HG03196 (cell line): ENCODE measurements around the gene PLSCR1.
"Not testable (repeated sequence)": the region's sequence is repeated elsewhere in the genome, so short reads cannot be mapped to it uniquely, and the experiment has no call there.

Experiments
- ATAC-seq: cut with Tn5 transposase; IDR thresholded peaks from one replicate; pipeline ENCODE4 v1.9.1; 2021; ENCODE audit not compliant: unreplicated experiment

Gene PLSCR1

GRCh38 chr3:146517684-146518435 lies 26.5 kb downstream of the PLSCR1 start:
- ATAC-seq, result no peak

DNA sequence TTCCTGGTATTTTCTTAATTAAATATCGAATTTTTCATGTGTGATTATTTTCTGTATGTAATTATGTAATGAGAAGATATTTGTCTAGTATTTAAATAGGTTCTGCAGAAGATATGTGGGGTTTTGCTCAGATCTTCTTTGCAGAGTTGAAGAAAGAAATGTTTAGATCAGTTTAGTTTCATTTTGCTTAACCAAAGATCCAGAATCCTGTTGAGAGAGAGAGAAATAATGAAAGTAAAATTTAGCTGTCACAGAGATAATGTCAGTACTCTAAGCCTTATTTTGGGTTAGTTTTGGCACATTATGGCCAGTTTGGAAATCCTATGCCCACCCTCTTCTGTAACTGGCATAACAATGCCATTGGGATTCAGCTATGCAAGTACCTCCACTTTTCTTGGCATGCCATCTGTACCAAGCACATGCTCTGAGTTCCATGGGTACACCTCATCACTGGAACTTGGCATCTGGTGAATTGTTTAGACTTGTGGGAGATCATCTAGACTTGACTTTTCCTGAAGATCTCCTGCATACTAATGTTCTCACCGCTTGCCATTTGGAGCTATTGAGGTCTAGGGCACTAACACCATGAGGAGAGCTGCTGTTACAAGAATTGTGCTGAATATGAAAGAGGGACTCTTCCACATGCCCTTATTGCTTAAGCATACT lies 30.9 kb downstream of the PLSCR1 start:
- ATAC-seq, result no peak

- no peak for ATAC-seq
Observed at GRCh38 chr3:146511402-146512134, 32.8 kb downstream of the PLSCR1 start.

DNA sequence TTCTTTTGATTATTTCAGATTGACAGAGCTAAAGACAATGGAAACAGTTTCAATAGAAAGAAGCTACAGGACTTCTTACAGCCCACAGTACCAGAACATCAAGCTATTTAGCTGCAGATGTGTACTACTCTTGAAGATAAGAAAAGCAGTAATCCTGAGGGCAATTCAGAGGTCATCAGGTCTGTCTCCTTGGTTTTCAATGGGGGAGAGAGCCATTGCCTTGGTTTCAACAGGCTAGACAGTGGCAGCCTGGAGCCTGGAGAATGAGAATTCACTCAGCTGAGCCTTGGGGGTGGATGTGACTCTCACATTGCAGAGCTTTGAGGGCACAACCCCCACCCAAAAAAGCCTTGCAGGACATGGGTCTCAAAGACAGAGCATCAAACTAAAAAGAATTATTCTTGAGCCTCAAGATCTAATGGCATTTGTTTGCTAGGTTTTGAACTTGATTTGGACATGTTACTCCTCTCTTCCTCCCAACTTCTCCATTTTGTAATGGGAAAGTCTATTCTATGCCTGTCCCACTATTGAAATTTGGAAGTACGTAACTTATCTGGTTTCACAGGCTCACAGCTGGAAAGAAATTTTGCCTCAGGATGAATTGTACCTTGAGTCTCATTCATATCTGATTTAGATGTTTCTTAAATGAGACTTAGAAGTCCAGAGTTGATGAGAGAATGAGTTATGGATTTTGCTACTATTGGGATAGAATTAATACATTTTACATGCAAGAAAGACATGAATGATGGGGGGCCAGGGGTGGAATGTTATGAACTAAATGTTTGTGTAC lies 36.9 kb downstream of the PLSCR1 start:
- ATAC-seq, result no peak

DNA sequence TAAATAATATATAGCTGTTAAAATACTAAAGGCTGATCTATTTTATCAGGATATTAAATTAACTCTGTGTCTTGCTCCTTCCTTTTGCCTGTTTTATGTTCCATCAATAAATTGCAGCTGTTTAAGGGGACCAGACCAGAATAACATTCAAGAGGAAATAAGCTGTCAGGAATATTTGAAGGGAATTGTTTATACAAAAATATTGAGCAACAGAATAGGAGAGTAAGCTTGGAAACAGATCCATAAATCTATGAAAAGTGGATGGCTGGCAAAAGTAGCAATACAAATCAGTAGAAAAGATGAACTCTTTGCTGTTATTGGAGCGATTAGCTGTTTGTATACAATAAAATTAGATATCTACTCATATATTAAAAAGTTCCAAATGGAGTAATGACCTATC lies 38.9 kb downstream of the PLSCR1 start:
- ATAC-seq, result no peak

GRCh38 chr3:146504498-146505197 lies 39.8 kb downstream of the PLSCR1 start:
- no peak for ATAC-seq

GRCh38 chr3:146503461-146504202 lies 40.8 kb downstream of the PLSCR1 start:
- ATAC-seq, result peak; percentile 97

- ATAC-seq, result no peak
Observed at GRCh38 chr3:146502887-146503460, 41.4 kb downstream of the PLSCR1 start.

DNA sequence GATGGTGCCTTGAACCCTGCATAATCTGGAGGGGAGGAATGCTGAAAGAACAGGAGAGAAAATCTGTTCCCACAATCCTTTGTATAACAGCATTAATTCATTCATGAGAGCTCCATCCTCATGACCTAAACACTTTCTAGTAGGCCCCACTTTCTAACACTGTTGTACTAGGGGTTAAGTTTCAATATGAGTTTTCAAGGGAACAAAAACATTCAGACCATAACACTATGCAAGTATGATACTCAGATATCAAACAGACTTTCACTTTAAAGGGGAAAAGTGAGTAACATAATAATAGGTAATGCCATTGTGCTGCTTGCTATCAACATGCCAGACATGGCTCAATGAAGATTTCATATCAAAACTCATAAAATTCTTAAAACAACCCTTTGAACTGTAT lies 42.7 kb downstream of the PLSCR1 start:
- ATAC-seq, result peak; percentile 48

- no peak for ATAC-seq
Observed at GRCh38 chr3:146499701-146500100, 44.7 kb downstream of the PLSCR1 start.

DNA sequence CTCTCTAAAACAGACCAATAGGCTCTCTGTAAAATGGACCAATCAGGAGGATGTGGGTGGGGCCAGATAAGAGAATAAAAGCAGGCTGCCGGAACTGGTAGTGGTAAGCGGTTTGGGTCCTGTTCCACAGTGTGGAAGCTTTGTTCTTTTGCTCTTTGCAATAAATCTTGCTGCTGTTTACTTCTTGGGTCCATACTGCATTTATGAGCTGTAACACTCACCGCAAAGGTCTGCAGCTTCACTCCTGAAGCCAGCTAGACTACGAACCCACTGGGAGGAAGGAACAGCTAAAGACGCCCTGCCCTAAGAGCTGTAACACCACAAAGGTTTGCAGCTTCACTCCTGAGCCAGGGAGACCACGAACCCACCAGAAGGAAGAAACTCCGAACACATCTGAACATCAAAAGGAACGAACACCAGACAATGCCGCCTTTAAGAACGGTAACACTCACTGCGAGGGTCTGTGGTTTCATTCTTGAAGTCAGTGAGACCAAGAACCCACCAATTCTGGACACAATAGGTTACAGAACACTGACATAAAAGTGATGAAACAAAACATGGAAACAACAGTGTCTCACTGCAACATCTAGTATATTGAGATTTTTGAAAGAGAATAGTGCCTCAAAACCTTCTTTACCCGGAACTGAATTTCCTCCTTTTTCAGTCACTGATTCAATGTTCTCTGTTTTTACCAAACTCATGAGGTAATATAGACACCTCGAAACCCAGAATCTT lies 46.2 kb downstream of the PLSCR1 start:
- ATAC-seq, result no peak

- ATAC-seq, result not testable (repeated sequence)
Observed at GRCh38 chr3:146497145-146497843, 47.1 kb downstream of the PLSCR1 start.

DNA sequence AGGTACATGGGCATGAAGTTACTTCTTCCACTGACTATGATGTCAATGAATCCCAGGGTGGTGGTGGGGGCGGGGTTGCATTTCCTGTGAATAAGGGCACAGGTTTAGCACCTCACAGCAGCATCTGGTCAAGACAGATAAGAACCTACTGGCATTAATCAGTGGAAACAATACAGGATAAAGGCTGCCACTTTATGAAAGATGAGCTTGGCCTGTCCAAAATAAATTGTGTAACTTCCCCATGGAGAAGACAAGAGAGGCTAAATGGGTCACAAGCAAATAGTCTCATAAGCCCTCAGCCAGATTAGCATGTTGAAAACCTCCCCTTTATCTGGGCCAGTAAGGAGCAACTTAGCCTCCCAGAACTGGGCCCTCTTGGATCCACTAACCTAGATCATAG lies 47.7 kb downstream of the PLSCR1 start:
- no peak for ATAC-seq

GRCh38 chr3:146496251-146496650 lies 48.2 kb downstream of the PLSCR1 start:
- no peak for ATAC-seq

DNA sequence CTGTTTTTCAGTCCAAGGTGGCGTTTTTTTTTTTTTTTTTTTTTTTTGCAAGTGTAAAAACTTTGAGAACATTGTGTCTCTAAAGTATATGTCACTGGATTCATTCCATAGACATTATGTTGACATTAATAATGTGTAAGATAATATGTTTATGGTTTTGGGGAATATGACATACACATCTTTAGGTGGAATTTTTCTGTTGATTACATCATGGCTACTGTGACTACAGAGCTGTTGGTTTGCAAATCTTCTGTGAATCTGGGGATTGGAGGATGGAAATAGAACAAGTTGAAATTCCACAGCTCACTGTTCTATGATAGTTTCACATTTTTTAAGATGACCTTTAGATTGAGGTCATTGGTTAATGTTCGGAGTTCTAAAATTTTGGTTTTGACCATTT lies 50.6 kb downstream of the PLSCR1 start:
- ATAC-seq, result no peak

GRCh38 chr3:146493221-146493620 lies 51.2 kb downstream of the PLSCR1 start:
- no peak for ATAC-seq

DNA sequence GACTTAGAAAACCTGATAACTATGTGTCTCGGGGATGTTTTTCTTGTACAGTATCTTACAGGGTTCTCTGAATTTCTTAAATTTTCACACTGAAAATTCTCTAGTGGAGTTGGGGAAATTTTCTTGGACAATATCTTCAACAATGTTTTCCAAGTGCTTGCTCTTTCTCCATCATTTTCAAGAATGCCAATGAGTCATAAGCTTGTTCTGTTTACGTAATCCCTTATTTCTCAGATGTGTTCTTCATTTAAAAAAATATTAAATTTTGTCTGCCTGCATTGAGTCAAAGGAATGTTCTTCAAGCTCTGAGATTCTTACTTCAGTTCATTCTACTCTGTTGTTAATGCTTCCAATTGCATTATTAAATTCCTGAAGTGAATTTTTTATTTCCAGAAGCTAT lies 53.1 kb downstream of the PLSCR1 start:
- ATAC-seq, result no peak

- no peak for ATAC-seq
Observed at GRCh38 chr3:146485297-146485696, 59.1 kb downstream of the PLSCR1 start.
